Activated gamma-delta T cell (primary cell): ENCODE measurements around the gene GNB1L.
"Not testable (repeated sequence)": the region's sequence is repeated elsewhere in the genome, so short reads cannot be mapped to it uniquely, and the experiment has no call there.

ENCODE experiments used
- DNase-seq: peaks from one replicate; lab custom pipeline; 2025; lab: John Stamatoyannopoulos, UW

The GNB1L gene

GRCh38 chr22:19888131-19888746, 33.6 kb upstream of the GNB1L start:
- DNase-seq, result no peak

GRCh38 chr22:19887256-19887985, 32.7 kb upstream of the GNB1L start:
- no peak for DNase-seq

- DNase-seq, result no peak
Measured at GRCh38 chr22:19886605-19887255, 32.1 kb upstream of the GNB1L start.

GRCh38 chr22:19885841-19886592, 31.3 kb upstream of the GNB1L start:
- no peak for DNase-seq

GRCh38 chr22:19884954-19885751, 30.5 kb upstream of the GNB1L start:
- DNase-seq, result no peak

GRCh38 chr22:19884161-19884953, 29.7 kb upstream of the GNB1L start:
- DNase-seq, result no peak

- DNase-seq, result not testable (repeated sequence)
Measured at GRCh38 chr22:19883446-19883845, 28.8 kb upstream of the GNB1L start.

GRCh38 chr22:19882446-19883381, 28.0 kb upstream of the GNB1L start:
- no peak for DNase-seq

GRCh38 chr22:19880786-19881569, 26.3 kb upstream of the GNB1L start:
- no peak for DNase-seq

- DNase-seq, result no peak
Measured at GRCh38 chr22:19879992-19880785, 25.5 kb upstream of the GNB1L start.

- no peak for DNase-seq
Measured at GRCh38 chr22:19879643-19879991, 24.9 kb upstream of the GNB1L start.

GRCh38 chr22:19879246-19879570, 24.5 kb upstream of the GNB1L start:
- no peak for DNase-seq

- no peak for DNase-seq
Measured at GRCh38 chr22:19878461-19879245, 24.0 kb upstream of the GNB1L start.

- no peak for DNase-seq
Measured at GRCh38 chr22:19877626-19878339, 23.1 kb upstream of the GNB1L start.

GRCh38 chr22:19876941-19877625, 22.4 kb upstream of the GNB1L start:
- DNase-seq, result no peak

- DNase-seq, result no peak
Measured at GRCh38 chr22:19876314-19876940, 21.8 kb upstream of the GNB1L start.
